KG1 (cell line): ENCODE results near the gene MYO18A.
A peak's percentile ranks its signal among the peaks of the same experiment; 100 is the strongest.
"Not testable (repeated sequence)": the region's sequence is repeated elsewhere in the genome, so short reads cannot be mapped to it uniquely, and the experiment has no call there.

Experiments used
- DNase-seq: peaks from one replicate; lab custom pipeline; 2025; lab: John Stamatoyannopoulos, UW

MYO18A gene

GRCh38 chr17:29196769-29197515, 16.7 kb upstream of the MYO18A start:
- no peak for DNase-seq

GRCh38 chr17:29195465-29196081, 15.4 kb upstream of the MYO18A start:
- DNase-seq = peak; percentile 46

GRCh38 chr17:29194669-29195068, 14.5 kb upstream of the MYO18A start:
- DNase-seq = no peak

GRCh38 chr17:29193146-29193545, 12.9 kb upstream of the MYO18A start:
- no peak for DNase-seq

GRCh38 chr17:29190592-29191207, 10.5 kb upstream of the MYO18A start:
- DNase-seq = no peak

- no peak for DNase-seq
These were observed 9.8 kb upstream of the MYO18A start for GRCh38 chr17:29190039-29190438.

GRCh38 chr17:29189355-29189754, 9.2 kb upstream of the MYO18A start:
- DNase-seq = no peak

GRCh38 chr17:29181226-29181625, 1.0 kb upstream of the MYO18A start:
- DNase-seq = no peak

GRCh38 chr17:29180788-29181160, 576 bp upstream of the MYO18A start:
- DNase-seq = no peak

GRCh38 chr17:29179232-29180033, 765 bp downstream of the MYO18A start:
- no peak for DNase-seq

GRCh38 chr17:29178750-29179231, 1.4 kb downstream of the MYO18A start:
- DNase-seq = no peak

GRCh38 chr17:29177871-29178749, 2.1 kb downstream of the MYO18A start:
- no peak for DNase-seq

- no peak for DNase-seq
These were observed 2.7 kb downstream of the MYO18A start for GRCh38 chr17:29177541-29177870.

GRCh38 chr17:29176558-29177351, 3.4 kb downstream of the MYO18A start:
- DNase-seq = no peak

- DNase-seq = no peak
These were observed 4.8 kb downstream of the MYO18A start for GRCh38 chr17:29175349-29175748.

- DNase-seq = no peak
These were observed 7.6 kb downstream of the MYO18A start for GRCh38 chr17:29172589-29172988.

- DNase-seq = no peak
These were observed 9.5 kb downstream of the MYO18A start for GRCh38 chr17:29170682-29171081.

GRCh38 chr17:29169806-29170591, 10.2 kb downstream of the MYO18A start:
- DNase-seq = no peak

- DNase-seq = not testable (repeated sequence)
These were observed 11.5 kb downstream of the MYO18A start for GRCh38 chr17:29168759-29169126.
